Measurements from ENCODE around the gene CTR9. TPM values are rescaled to one million over a fixed set of nuclear protein-coding genes. Genes with fewer than 3 reads are reported as not detected.

CTR9 gene
- total RNA-seq, 1 experiment from 2014 or later: 34.0 TPM

DNA sequence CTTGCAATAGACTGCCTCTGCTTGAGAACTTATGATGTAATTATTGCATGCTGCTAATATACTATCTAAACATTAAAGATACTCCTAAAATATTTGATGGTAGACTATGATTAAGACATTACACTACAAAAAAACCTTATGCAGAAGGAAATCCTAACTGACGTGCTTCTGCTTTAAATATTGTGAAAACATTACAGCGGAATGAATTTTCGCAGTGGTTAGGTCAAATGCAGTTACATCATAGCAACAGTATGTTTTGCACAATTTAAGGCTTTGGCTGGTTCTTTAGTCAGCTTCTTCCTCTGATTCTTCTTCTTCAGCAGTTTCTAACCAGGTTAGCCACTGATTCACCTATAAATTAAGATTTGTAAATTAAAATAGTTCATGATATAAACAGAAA lies 46.5 kb downstream of the CTR9 start:
- no peak for DNase-seq
- CTCF ChIA-PET: no interaction called here
- BruUV-seq (replicated peaks): no TSS peak
- intact Hi-C loops (cut with micrococcal nuclease; ENCODE audit: unreplicated experiment): no loop called here
- Mint-ChIP-seq H3K27me3 (ENCODE audit: unreplicated experiment) (no peaks in the 10 kb centered on the region), H3K9me3 (ENCODE audit: low read depth, unreplicated experiment) (no peaks in the 10 kb centered on the region), H3K4me1 (ENCODE audit: low read depth, unreplicated experiment) (peaks cover 31% of the 10 kb centered on the region), H3K36me3 (ENCODE audit: insufficient read depth, unreplicated experiment) (peaks cover 57% of the 10 kb centered on the region), H3K4me3 (ENCODE audit: low read depth, unreplicated experiment) (no peak overlapping the region), H3K27ac (ENCODE audit: unreplicated experiment) (no peak overlapping the region)
- TF ChIP-seq CTCF (IDR thresholded peaks at IDR 0.05; ENCODE audit: unreplicated experiment): no peak

DNA sequence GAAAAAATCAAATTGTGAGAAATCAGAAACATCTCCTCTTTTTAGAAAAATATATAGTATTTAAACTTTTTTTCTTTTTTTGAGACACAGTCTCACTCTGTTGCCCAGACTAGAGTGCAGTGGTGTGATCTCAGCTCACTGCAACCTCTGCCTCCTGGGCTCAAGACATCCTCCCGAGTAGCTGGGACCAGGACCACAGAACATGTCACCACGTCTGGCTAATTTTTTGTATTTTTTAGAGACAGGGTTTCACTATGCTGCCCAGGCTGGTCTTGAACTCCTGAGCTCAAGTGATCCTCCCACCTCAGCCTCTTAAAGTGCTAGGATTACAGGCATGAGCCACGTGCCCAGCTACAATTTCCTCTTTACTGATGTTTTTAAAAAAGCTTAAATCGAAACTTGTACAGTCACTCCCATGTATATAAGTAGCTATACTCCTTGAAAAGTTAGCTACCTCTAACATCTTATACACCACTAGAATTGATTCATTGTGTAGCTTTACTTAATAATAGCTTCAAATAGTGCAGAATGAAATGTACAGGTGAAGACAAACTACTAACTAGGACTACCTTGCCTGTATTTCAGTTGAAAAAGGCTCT lies 47.4 kb downstream of the CTR9 start:
- TF ChIP-seq CTCF (IDR thresholded peaks at IDR 0.05; ENCODE audit: unreplicated experiment): no peak
- peaks cover 66% of the 10 kb centered on the region for H3K36me3 Mint-ChIP-seq (ENCODE audit: insufficient read depth, unreplicated experiment)
- intact Hi-C loops (cut with micrococcal nuclease; ENCODE audit: unreplicated experiment): no loop called here
- peaks cover 22% of the 10 kb centered on the region for H3K4me1 Mint-ChIP-seq (ENCODE audit: low read depth, unreplicated experiment)
- BruUV-seq (replicated peaks): no TSS peak
- H3K27ac Mint-ChIP-seq (ENCODE audit: unreplicated experiment): no peak overlapping the region
- H3K9me3 Mint-ChIP-seq (ENCODE audit: low read depth, unreplicated experiment): no peaks in the 10 kb centered on the region
- CTCF ChIA-PET: interaction anchor here (0.6 to 0.8 kb wide), 2 partner anchors 10 to 32 kb away, joined by 3 read pairs; partner anchors contain the start of gene EIF4G2
- no peak for DNase-seq
- H3K27me3 Mint-ChIP-seq (ENCODE audit: unreplicated experiment): no peaks in the 10 kb centered on the region
- no peak overlapping the region for H3K4me3 Mint-ChIP-seq (ENCODE audit: low read depth, unreplicated experiment)

- TF ChIP-seq CTCF (IDR thresholded peaks at IDR 0.05; ENCODE audit: unreplicated experiment): no peak
- peaks cover 80% of the 10 kb centered on the region for H3K36me3 Mint-ChIP-seq (ENCODE audit: insufficient read depth, unreplicated experiment)
- CTCF ChIA-PET: no interaction called here
- no peak for DNase-seq
- H3K4me3 Mint-ChIP-seq (ENCODE audit: low read depth, unreplicated experiment): no peak overlapping the region
- no peaks in the 10 kb centered on the region for H3K27me3 Mint-ChIP-seq (ENCODE audit: unreplicated experiment)
- TSS peak; percentile 5 for BruUV-seq (replicated peaks)
- no peak overlapping the region for H3K27ac Mint-ChIP-seq (ENCODE audit: unreplicated experiment)
- no peaks in the 10 kb centered on the region for H3K9me3 Mint-ChIP-seq (ENCODE audit: low read depth, unreplicated experiment)
- peaks cover 4% of the 10 kb centered on the region for H3K4me1 Mint-ChIP-seq (ENCODE audit: low read depth, unreplicated experiment)
- intact Hi-C loops (cut with micrococcal nuclease; ENCODE audit: unreplicated experiment): loop anchor here (10.0 kb wide), 1 partner anchor 105 kb away; no protein-coding TSS in a partner anchor
Measured at GRCh38 chr11:10800292-10800691, 49.2 kb downstream of the CTR9 start.

DNA sequence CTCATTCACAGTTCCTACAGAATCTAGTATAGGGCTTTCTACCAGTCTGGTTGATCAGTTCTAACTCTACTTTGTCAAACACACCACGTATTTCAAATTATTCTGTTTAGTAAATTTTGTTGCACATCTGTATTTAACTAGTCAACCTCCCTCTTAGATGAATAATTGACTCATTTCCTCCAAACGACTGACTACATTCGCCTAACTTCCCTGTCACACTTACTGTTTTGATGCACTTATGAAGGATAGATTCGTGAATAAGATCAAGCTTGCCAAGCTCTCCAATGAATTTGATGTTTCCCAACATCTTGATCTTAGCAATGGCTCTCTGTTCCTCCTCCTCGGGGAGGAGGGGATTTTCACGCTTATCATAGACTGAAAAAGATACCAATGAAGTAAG lies 52.6 kb downstream of the CTR9 start:
- no peaks in the 10 kb centered on the region for H3K4me1 Mint-ChIP-seq (ENCODE audit: low read depth, unreplicated experiment)
- H3K4me3 Mint-ChIP-seq (ENCODE audit: low read depth, unreplicated experiment): no peak overlapping the region
- H3K27me3 Mint-ChIP-seq (ENCODE audit: unreplicated experiment): no peaks in the 10 kb centered on the region

More for the DNA sequence above, 52.6 kb downstream of the CTR9 start:
- Mint-ChIP-seq H3K27ac (ENCODE audit: unreplicated experiment) (peak overlapping the region; percentile 20), H3K9me3 (ENCODE audit: low read depth, unreplicated experiment) (no peaks in the 10 kb centered on the region), H3K36me3 (ENCODE audit: insufficient read depth, unreplicated experiment) (peaks cover 98% of the 10 kb centered on the region)
- no peak for DNase-seq
- intact Hi-C loops (cut with micrococcal nuclease; ENCODE audit: unreplicated experiment): loop anchor here (10.0 kb wide), 1 partner anchor 101 kb away; no protein-coding TSS in a partner anchor
- CTCF ChIA-PET: no interaction called here
- no peak for TF ChIP-seq CTCF (IDR thresholded peaks at IDR 0.05; ENCODE audit: unreplicated experiment)
- no TSS peak for BruUV-seq (replicated peaks)

Data from Calu3 (cell line).